Measurements from ENCODE around the gene KCTD13. TPM values are rescaled to one million over a fixed set of nuclear protein-coding genes. Genes with fewer than 3 reads are reported as not detected.
A peak's percentile ranks its signal among the peaks of the same experiment; 100 is the strongest.

Gene KCTD13
- total RNA-seq (10 to 100 TPM in 1 of 6 donors, 1 to 10 TPM in 5; 7.7 to 15.8 (median 9.0) TPM), polyA plus RNA-seq (10 to 100 TPM; 19.3 to 20.5 TPM)

GRCh38 chr16:29925781-29926710, at the start of gene KCTD13:
Gene KCTD13, minus strand, starts transcription at chr16:29926226. Its CDS starts 193 bp downstream, at chr16:29926033.
- peak; percentile 95 to 99 (median 96) for ATAC-seq
- intact Hi-C loops (cut with DNase I) = loop anchor here in 1 of 3 donors (5.0 kb wide), 1 partner anchor 36 kb away; the partner anchor contains the start of gene TMEM219
- Histone ChIP-seq H3K9me3 (no peaks in the 10 kb centered on the region), H3K4me1 (peaks cover 0 to 16% (median 13%) of the 10 kb centered on the region in 3 donors), H3K36me3 (peaks cover 0 to 7% (median 0%) of the 10 kb centered on the region in 3 donors), H3K27me3 (no peaks in the 10 kb centered on the region), H3K27ac (peak within 1 kb of the TSS; percentile 70 to 90 (median 86)), H3K4me3 (peak within 1 kb of the TSS; percentile 92 to 100 (median 100))
- peak; percentile 74 to 97 (median 90) for DNase-seq
- WGBS, 2 donors = 0% methylated on average over 68 to 89 of the region's 89 CpGs
- no peak for FAIRE-seq
- no peak for TF ChIP-seq CTCF (IDR thresholded peaks at IDR 0.05)

- H3K36me3 ChIP-seq = peaks cover 6 to 17% (median 7%) of the 10 kb centered on the region in 3 donors
- no peak for ATAC-seq
- H3K27ac ChIP-seq = peak overlapping the region in 1 of 4 donors; percentile 71
- intact Hi-C loops (cut with DNase I) = no loop called here
- TF ChIP-seq CTCF (IDR thresholded peaks at IDR 0.05) = no peak
- no peaks in the 10 kb centered on the region for H3K27me3 ChIP-seq
- H3K4me1 ChIP-seq = peaks cover 0 to 17% (median 9%) of the 10 kb centered on the region in 3 donors
- 45 to 53% methylated on average over 5 of the region's 5 CpGs for WGBS, 2 donors
- DNase-seq = no peak
- peak overlapping the region in 3 of 4 donors; percentile 73 to 93 (median 90) for H3K4me3 ChIP-seq
- no peaks in the 10 kb centered on the region for H3K9me3 ChIP-seq
- no peak for FAIRE-seq
These were observed 49.1 kb upstream of the KCTD13 start for GRCh38 chr16:29975134-29975538.

DNA sequence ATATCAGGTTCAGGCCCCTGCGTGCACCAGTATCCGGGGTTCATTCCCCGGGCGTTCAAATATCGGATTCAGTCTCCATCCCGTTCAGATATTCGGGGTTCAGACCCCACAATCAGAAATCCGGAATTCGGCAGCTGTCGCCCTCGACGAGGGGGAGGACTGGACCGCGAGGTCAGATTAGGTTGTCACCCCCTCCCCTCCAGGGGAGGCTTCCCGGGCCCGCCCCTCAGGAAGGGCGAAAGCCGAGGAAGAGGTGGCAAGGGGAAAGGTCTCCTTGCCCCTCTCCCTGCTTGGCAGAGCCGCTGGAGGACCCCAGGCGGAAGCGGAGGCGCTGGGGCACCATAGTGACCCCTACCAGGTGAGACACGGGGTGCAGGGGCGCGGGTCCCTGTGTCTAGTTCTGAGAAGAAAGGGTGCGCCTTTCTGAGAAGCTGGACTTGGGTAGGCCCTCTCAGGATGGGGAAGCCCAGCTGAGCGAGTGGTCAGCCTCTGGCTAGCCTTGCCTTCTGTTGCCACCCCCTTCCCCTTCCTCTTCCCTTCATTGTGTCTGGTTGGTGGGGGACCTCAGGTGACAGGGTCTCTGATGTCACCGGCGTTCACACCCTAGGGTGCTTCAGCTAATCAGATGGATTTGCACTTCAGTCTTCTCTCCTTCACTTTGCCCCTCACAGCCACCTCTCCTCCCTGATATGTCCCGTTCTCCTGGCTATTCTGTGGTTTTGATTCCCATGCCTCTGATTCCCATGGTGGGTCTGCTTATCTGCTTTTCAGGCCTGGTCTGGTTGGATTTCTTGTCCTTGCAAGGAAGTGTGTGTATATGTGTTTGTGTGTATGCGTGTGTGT, 48.5 kb upstream of the KCTD13 start:
- Histone ChIP-seq H3K27me3 (no peaks in the 10 kb centered on the region), H3K27ac (peak overlapping the region in 3 of 4 donors; percentile 56 to 71 (median 66)), H3K4me1 (peaks cover 0 to 17% (median 9%) of the 10 kb centered on the region in 3 donors), H3K9me3 (no peaks in the 10 kb centered on the region), H3K36me3 (peaks cover 6 to 11% (median 6%) of the 10 kb centered on the region in 3 donors), H3K4me3 (peak overlapping the region; percentile 73 to 93 (median 90))
- ATAC-seq (peak in 2 of 4 donors; percentile 1 to 5), FAIRE-seq (no peak), DNase-seq (peak in 2 of 6 donors; percentile 54 to 71)
- TF ChIP-seq CTCF (IDR thresholded peaks at IDR 0.05) = no peak
- intact Hi-C loops (cut with DNase I) = no loop called here
- WGBS, 2 donors = 1 to 2% methylated on average over 30 to 31 of the region's 31 CpGs

DNA sequence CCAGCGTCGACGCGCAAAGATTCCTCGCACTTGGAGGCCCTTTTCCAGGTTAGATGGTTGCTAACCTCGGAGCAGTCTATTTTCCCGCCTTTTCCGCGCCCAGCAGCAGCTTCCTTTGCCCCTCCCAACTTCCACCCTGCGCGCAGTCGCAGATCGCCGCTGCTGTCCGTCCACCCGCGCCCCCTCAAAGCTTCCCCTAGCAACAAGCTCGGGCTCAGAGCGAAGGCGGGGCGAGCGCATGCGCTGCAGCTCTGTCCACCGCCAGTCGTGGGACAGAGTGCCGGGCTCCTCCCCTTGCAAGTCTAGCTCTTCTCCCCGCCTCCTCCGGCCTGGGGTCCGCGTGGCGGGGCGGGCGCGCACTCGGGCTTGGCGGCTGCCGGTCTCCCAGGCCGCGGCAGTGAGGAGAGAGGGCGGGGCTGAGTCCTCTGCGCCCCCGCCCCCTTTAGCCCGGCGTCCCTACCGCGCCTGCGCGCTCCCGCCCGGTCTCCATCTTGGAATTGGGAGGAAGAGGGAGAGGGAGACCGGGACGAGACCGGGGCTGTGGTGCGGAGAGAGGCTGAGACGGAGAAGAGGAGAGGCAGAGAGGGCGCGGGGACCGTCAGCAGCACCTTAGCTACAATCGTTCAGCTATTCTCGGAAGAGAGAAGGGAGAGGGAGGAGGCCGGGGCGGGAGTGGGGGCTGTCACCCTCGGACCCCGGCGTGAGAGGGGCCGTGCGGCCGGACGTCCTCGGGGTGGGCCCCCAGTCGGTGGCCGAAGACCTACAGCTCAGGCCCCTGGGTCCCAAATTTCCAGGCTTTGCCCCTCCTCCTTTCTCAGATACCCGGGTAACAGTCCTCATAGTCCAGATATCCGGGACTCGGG, 47.6 kb upstream of the KCTD13 start, which contains the start of gene TAOK2:
TSS of gene TAOK2 (plus strand) at position 485 of the 863 bp plus-strand sequence. CDS start 3,905 bp downstream, outside the sequence.
- no peak for TF ChIP-seq CTCF (IDR thresholded peaks at IDR 0.05)
- intact Hi-C loops (cut with DNase I) = no loop called here
- H3K4me3 ChIP-seq = peak within 1 kb of the TSS; percentile 73 to 93 (median 90)
- FAIRE-seq = no peak
- WGBS, 2 donors = 1 to 3% methylated on average over 61 to 75 of the region's 75 CpGs
- H3K27ac ChIP-seq = peak within 1 kb of the TSS in 3 of 4 donors; percentile 56 to 71 (median 66)
- DNase-seq = peak; percentile 99 to 100 (median 99)
- no peaks in the 10 kb centered on the region for H3K27me3 ChIP-seq
- H3K9me3 ChIP-seq = no peaks in the 10 kb centered on the region
- H3K4me1 ChIP-seq = peaks cover 0 to 17% (median 9%) of the 10 kb centered on the region in 3 donors
- peak; percentile 95 to 99 (median 98) for ATAC-seq
- H3K36me3 ChIP-seq = peaks cover 0 to 5% (median 4%) of the 10 kb centered on the region in 3 donors
